Activated CD8-positive, alpha-beta memory T cell treated with anti-CD3 and anti-CD28 coated beads, Interleukin-2, amount 50 U/mL, for 24 hours (primary cell): ENCODE results near the gene SEMA5A.

ENCODE experiments used
- DNase-seq: peaks from one replicate; pipeline ENCODE4 v3.0.0-alpha.2; 2020; ENCODE audit errors: extremely low read depth

The SEMA5A gene

DNA sequence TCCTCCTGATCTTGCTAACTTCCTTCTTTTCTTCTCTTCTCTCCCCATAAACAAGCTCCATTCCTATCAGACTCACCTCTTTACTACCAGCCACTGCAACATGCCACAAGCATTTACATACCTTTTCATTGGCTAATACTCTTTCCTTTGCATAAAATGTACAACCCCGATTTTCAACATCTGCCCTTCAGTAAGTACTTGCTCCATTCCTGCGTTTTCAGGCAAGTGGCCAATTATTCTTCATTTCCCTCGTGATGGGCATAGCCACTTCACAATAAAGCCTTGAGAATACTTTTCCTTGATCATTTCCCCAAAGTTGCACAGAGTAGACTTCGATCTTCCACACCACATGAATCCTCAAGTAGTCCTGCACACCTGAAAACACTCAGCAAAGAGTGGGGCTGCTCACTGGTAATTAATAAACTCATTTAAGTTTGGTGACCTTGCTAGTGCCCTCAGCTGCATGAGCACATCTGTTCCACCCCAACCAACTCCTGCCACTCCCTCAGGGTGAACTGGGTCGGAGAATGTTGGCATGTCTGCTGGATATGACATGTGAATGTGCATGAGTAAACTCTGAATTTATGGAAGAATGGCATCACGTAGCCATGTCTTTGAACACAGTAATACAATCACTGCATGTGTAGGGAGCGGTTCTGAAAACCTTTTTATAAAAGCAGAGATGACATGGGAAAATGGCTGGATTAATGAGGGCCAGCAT is 535.8 kb downstream of the SEMA5A start:
- no peak for DNase-seq

DNA sequence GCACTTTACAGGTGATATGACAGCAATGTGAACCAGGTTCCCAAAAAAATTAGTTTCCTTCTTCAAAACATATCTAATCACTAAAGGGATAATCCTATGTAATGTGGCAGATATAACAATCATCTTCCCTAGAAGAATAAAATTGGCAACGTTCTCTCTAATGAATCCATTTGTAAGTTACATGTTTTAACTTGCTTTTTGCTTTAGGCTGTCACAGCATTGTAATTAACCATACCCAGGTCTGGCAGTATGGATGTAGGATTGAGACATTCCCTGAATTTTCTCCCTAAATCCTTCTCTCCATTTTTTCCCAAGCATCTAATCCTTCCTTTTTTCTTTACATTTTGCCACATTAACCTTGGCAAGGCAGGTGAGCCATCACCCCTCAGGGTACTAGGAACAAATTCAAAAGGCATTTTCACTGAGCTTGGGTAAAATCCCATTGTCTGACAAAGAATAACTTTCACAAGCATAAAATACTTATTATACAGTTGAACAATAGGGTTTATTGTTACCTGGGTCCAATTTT is 548.3 kb downstream of the SEMA5A start:
- no peak for DNase-seq

DNA sequence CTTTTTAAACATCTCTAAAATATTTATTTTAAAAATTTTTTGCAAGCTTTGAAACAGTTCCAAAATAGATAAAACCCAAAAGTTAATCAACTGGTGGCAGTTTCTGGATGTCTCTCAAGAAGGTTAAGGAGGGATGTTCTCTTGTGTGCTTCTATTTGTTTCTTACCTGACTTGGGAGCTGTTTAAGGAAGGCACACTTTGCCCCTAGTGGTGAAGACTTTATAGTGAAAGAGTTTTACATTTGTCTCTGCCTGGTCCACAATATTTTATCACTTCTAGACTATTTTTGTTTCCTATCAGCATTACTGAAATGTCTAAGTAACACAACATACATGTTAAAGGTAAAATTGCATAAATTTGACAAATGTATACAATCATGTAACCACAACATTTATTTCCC is 552.8 kb downstream of the SEMA5A start:
- DNase-seq, result no peak
